Transverse colon (tissue), 4 donors: Measurements from ENCODE around the gene AGAP1. TPM values are rescaled to one million over a fixed set of nuclear protein-coding genes. Genes with fewer than 3 reads are reported as not detected.

Source experiments
- DNase-seq: peaks from one replicate; pipeline ENCODE4 v3.0.0-alpha.2; 2019
- H3K27ac ChIP-seq, 4 donors: fragments of 200-600 bp; sonication (generic); 2 replicates each; pipeline ENCODE4 v1.5.1; 2016 to 2018; ENCODE audit warnings: inconsistent platforms in 4 of 4
- H3K27me3 ChIP-seq: fragments of 200-600 bp; sonication (generic); 2 replicates; pipeline ENCODE4 v1.5.1; 2017; ENCODE audit warnings: inconsistent platforms
- H3K36me3 ChIP-seq, 4 donors: fragments of 200-600 bp; sonication (generic); 2 replicates each; pipeline ENCODE4 v1.5.1; 2017 to 2019; ENCODE audit warnings: inconsistent platforms in 4 of 4
- H3K4me1 ChIP-seq, 4 donors: fragments of 200-600 bp; sonication (generic); 2 replicates each; pipeline ENCODE4 v1.5.1; 2017 to 2020; ENCODE audit warnings: inconsistent platforms in 4 of 4
- H3K4me3 ChIP-seq, 4 donors: fragments of 200-600 bp; sonication (generic); 1 replicate in 1 of 4; 2 replicates in 3 of 4; pipeline versions ENCODE4 v1.5.1 to v1.6.1; 2017 to 2019; ENCODE audit warnings: inconsistent platforms in 4 of 4
- H3K9me3 ChIP-seq, 2 donors: fragments of 200-600 bp; sonication (generic); 2 replicates each; pipeline ENCODE4 v1.5.1; 2017 to 2019; ENCODE audit warnings: inconsistent platforms in 2 of 2
- CTCF ChIP-seq, 5 experiments: fragments of 200-600 bp in 3 of 5; fragments of 450-650 bp in 2 of 5; sonication (generic) in 3 of 5; IDR thresholded peaks; 1 replicate in 2 of 5; 2 replicates in 3 of 5; pipeline ENCODE4 v1.5.1; 2016 to 2017; ENCODE audit warnings: antibody characterized with exemption in 5 of 5, inconsistent platforms in 3 of 5, mild to moderate bottlenecking in 2 of 5, moderate library complexity in 1 of 5
- EP300 ChIP-seq: sonication (generic); formaldehyde crosslinking; IDR thresholded peaks from one replicate; pipeline ENCODE4 v1.6.1; 2017; ENCODE audit warnings: antibody characterized with exemption, low read depth
- POLR2A ChIP-seq: fragments of 450-650 bp; IDR thresholded peaks from one replicate; pipeline ENCODE4 v1.6.1; 2016; ENCODE audit warnings: antibody characterized with exemption, mild to moderate bottlenecking, moderate library complexity
- POLR2AphosphoS5 ChIP-seq, 3 donors: sonication (generic); formaldehyde crosslinking; IDR thresholded peaks; one replicate each; pipeline ENCODE4 v1.6.1; 2016; ENCODE audit warnings: antibody characterized with exemption in 3 of 3
- WGBS, 2 donors: methylation state at CpG; one replicate each; pipeline ENCODE4 v1.1.5; 2018; ENCODE audit warnings: low coverage in 1 of 2; 5-methylcytosine and 5-hydroxymethylcytosine counted together
- in situ Hi-C, 4 donors: fragments of 200-750 bp; cut with MboI; loops; one replicate each; pipeline versions ENCODE4 v1.15.0 to v1.15.1; 2017; ENCODE audit warnings: low sequenced_read_pairs in 3 of 4, low pct_ligation_motif_present in 1 of 4, low pct_unique_long_range_greater_than_20kb in 1 of 4
- intact Hi-C: fragments of 100-400 bp; cut with DNase I; formaldehyde crosslinking; loops from one replicate; pipeline ENCODE4 v1.15.1; 2023; ENCODE audit warnings: low total_unique reads
- total RNA-seq, 4 donors: library from RNA; depleted of rRNA; stranded (reverse); fragments of >200 nt; gene quantifications; one replicate each; pipeline ENCODE4 v1.1.0, GENCODE V29; 2016

The AGAP1 gene
- total RNA-seq, 4 donors from 2014 or later: 56.1 to 96.9 (median 71.2) TPM

GRCh38 chr2:235806986-235807750 is 313.3 kb downstream of the AGAP1 start:
- in situ Hi-C loops: no loop called here
- no peak overlapping the region for H3K27ac ChIP-seq
- WGBS, 2 donors: 91 to 92% methylated on average over 6 to 29 of the region's 29 CpGs
- H3K9me3 ChIP-seq: no peaks in the 10 kb centered on the region
- H3K36me3 ChIP-seq: peaks cover 0 to 9% (median 4%) of the 10 kb centered on the region in 4 donors
- TF ChIP-seq POLR2A: no peak
- no peak for TF ChIP-seq POLR2AphosphoS5 (IDR thresholded peaks at IDR 0.05)
- TF ChIP-seq EP300: no peak
- TF ChIP-seq CTCF (IDR thresholded peaks at IDR 0.05): no peak
- no peak overlapping the region for H3K4me3 ChIP-seq
- no peaks in the 10 kb centered on the region for H3K27me3 ChIP-seq
- no peaks in the 10 kb centered on the region for H3K4me1 ChIP-seq
- intact Hi-C loops: no loop called here
- DNase-seq: no peak

- WGBS, 2 donors: 95 to 100% methylated on average over 3 to 10 of the region's 10 CpGs
- in situ Hi-C loops: no loop called here
These were observed 314.5 kb downstream of the AGAP1 start for GRCh38 chr2:235808366-235808765.

GRCh38 chr2:235810252-235810651 is 316.4 kb downstream of the AGAP1 start:
- WGBS, 2 donors: 81 to 100% methylated on average over 2 to 10 of the region's 10 CpGs

More at GRCh38 chr2:235808366-235808765, 314.5 kb downstream of the AGAP1 start:
- Histone ChIP-seq H3K36me3 (peaks cover 0 to 8% (median 4%) of the 10 kb centered on the region in 4 donors), H3K4me3 (no peak overlapping the region), H3K4me1 (no peaks in the 10 kb centered on the region), H3K27ac (no peak overlapping the region), H3K27me3 (no peaks in the 10 kb centered on the region), H3K9me3 (no peaks in the 10 kb centered on the region)
- no peak for DNase-seq
- intact Hi-C loops: no loop called here
- TF ChIP-seq EP300: no peak
- no peak for TF ChIP-seq CTCF (IDR thresholded peaks at IDR 0.05)
- no peak for TF ChIP-seq POLR2AphosphoS5 (IDR thresholded peaks at IDR 0.05)
- no peak for TF ChIP-seq POLR2A

GRCh38 chr2:235810846-235811245 is 317.0 kb downstream of the AGAP1 start:
- DNase-seq: no peak
- no peak for TF ChIP-seq POLR2AphosphoS5 (IDR thresholded peaks at IDR 0.05)
- TF ChIP-seq EP300: no peak
- no peak for TF ChIP-seq CTCF (IDR thresholded peaks at IDR 0.05)
- TF ChIP-seq POLR2A: no peak
- Histone ChIP-seq H3K9me3 (no peaks in the 10 kb centered on the region), H3K4me3 (no peak overlapping the region), H3K4me1 (no peaks in the 10 kb centered on the region), H3K36me3 (peaks cover 0 to 8% (median 4%) of the 10 kb centered on the region in 4 donors), H3K27ac (no peak overlapping the region), H3K27me3 (no peaks in the 10 kb centered on the region)
- in situ Hi-C loops: no loop called here
- intact Hi-C loops: no loop called here
- WGBS, 2 donors: 82 to 94% methylated on average over 8 to 10 of the region's 10 CpGs

More at GRCh38 chr2:235810252-235810651, 316.4 kb downstream of the AGAP1 start:
- in situ Hi-C loops: no loop called here
- TF ChIP-seq POLR2AphosphoS5 (IDR thresholded peaks at IDR 0.05) (no peak), EP300 (no peak), CTCF (IDR thresholded peaks at IDR 0.05) (no peak), POLR2A (no peak)
- DNase-seq: no peak
- H3K27ac ChIP-seq: no peak overlapping the region
- peaks cover 0 to 8% (median 4%) of the 10 kb centered on the region in 4 donors for H3K36me3 ChIP-seq
- H3K4me1 ChIP-seq: no peaks in the 10 kb centered on the region
- intact Hi-C loops: no loop called here
- no peaks in the 10 kb centered on the region for H3K27me3 ChIP-seq
- no peak overlapping the region for H3K4me3 ChIP-seq
- no peaks in the 10 kb centered on the region for H3K9me3 ChIP-seq
